AG08395 (cell line): ENCODE results near the gene CAB39L.
A peak's percentile ranks its signal among the peaks of the same experiment; 100 is the strongest.
"Not testable (repeated sequence)": the region's sequence is repeated elsewhere in the genome, so short reads cannot be mapped to it uniquely, and the experiment has no call there.

ENCODE experiments used
- DNase-seq: peaks from one replicate; pipeline ENCODE4 v3.0.0; 2012; ENCODE audit warnings: mixed read lengths, low spot score

Gene CAB39L

DNA sequence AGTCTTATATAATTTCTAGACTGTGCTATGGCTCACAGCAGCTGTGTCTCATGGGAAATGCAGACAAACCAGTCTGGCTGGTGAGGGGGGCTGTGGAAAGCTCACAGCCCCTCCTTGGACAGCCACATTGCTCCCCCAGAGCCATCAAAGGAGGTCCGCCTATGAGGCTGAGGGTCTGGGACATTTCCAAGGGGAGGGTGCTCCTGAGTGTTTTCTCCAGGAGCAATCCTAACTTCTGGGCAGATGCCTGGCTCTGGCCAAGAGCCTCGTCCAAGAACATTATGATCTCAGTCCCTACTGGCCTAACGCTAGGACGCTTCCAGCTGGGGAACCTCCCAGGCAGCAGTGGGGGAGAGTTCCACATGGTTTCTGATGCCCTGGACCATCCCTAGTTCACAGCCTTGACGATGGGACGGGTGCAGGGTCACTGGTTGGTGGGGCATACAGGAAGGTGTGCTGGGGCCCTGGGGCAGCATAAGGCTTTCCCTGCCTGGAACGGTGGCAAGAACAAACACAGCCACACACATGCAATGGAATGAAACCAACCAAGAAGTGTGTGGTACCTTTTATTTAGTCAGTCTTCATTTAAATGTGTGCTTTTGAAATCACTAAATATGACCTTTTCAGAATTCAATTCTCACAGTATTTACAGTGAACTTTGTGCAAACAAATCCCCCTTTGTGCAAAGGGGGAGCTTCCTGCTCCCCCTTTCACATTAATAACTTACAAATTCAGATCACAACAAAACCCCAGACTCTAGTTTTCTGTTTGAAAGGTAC is 135.6 kb downstream of the CAB39L start:
- DNase-seq, result peak; percentile 68

DNA sequence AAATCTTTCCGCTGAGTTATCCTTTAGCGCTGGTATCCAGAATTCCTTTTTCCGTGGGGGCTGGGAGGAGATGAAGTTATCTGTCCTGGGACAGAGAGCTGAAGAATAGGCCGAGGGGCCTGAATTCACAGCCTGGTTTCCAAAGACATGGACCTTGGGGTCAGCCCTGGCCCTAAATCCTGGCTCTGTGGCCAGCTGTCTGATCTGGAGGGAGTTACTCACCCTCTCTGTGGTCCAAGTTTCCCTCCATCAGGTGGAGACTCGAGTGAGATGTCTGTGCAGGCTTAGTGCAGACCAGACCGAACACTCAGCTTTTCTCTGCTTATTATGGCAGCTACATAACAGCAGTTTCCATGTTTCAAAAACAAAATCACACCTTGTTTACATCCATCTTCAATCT is 136.5 kb downstream of the CAB39L start:
- DNase-seq, result no peak

DNA sequence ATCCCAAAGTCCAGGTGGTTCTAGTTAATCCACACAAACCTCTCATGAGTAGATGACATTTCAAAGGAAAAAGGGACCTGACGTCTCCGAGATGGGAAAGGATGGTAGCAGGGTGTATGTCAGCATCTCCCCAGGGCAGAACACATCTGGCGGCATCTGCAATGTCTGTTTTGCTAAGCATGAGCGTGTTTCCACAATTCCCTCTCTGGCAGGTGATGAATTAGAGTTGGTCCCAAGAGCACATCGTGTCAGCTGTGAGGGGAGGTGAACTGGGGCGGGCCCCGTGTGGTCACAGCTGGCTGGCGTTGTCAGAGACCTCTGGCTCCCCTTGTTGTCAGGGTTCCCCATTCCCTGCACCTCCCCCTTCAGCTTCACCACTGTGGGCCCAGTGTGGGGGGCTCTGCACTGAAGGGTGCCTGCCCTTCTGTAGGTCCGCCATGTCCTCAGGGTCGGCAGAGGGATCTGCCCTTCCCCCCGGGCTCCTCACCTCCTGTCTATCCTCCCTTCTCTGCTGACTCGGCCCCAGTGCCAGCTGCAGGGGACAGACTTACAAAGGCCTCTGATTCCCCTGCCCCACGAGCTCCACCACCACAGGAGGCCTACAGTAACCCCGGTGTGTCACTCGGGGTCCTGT is 138.0 kb downstream of the CAB39L start:
- no peak for DNase-seq

DNA sequence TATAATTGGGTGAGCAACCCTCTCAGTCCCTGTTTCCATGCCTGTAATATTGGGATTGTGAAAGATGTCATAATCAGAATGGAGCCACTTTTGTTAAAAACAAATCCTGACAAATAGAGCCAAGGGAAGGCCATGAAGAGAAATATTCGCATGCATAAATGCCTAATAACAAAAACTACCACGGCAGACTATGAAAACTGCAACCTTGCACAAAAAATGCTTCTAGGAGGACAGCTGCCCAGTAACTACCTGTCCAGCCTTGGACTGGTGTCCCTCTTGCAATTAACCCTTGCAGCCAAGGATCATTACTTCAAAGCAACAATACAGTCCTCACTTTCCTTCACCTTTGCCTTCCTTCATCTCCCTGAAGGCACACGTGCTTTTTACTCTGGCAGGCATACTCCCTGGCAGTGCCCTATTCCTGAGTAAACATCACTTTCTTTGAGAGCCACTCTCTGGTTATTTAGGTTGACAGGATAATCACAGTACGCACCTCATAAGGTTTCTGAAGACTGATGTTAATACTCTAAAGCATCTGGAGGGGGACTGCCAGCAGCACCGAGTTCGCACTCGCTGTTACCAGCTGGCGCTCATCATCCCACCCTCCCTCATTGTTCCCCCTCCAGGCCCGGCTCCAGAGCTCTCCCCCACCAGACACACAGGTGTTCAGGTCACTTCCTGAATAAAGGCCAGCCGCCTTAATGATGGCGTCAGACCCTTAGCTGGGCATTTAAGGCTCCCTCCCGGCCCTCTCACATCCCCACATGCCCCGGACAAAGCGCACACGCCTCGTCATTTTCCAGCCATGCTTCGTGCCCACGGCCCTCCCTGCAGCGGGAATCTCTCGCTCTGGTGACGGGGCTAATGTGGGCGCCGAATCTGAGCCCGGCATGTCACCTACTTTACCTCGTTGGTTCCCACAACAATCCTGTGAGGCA is 138.8 kb downstream of the CAB39L start:
- DNase-seq, result no peak

DNA sequence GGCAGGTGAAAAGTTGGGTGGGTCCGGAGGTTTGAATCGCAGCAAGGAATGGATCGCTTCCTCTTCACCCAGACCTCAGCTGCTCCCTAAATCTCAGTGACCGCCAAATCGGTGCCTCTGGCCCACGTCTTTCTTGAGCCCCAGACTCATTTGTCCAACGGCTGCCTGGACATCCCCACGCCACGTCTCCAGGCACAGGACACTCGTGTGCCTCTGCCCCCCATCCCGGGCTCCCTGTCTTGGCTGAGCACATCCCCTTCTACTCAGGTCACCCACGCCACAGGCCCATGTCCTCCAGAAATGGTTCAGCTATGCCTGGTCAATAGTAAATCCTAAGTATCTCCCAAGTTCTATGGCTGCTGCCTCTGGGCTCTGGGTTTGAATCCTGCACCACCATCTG is 139.5 kb downstream of the CAB39L start:
- no peak for DNase-seq

DNA sequence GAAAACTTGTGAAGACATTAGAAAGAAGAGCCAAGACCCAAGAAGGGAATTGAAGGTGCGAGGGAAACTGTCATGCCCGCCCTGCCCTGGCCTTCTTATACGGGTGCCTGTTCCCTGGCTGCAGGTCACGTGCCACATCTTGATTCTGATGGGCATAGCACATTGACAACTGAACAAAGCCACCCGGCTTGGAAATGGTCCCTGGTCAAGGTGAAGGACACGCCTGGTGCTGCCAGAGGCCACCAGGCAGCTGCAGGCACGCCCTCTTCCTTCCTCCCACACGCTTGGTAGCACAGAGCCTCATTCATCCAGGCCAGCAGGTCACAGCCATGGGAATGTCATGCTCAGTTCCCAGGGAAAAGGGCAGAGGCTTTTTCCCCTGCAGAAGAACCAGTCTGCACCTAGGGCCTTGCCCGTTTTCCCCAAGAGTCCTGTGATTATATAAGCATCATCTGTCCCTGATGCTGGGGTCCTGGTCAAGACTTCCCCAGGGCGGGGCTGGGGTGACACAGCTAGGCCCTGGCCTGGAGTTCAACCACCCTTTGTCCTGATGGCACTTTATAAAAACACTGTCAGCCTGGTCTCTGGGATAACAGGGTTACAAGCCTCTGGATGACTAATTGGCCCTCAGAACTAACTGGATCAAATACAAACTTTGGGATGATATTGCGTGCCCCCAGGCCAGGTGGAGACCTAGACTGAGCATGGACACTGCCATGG is 140.2 kb downstream of the CAB39L start:
- no peak for DNase-seq

DNA sequence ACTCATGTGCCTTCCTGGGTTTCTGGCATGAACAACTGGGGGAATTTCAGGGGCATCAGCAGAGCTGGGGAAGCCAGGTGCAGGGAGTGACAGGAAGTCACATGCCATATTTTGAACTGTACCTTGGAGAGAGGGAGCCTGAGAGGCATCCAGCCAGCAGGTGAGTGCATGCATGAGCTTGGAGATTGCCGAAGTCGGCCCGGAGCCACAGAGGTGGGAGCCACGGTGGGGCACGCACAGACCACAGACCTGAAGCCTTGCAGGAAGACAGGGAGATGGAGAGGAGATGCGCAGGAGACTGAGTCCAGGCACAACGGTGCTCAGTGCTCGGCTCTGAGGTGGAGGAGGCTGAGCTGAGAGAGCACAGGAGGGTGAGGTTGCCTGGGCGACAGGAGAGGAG is 141.0 kb downstream of the CAB39L start:
- no peak for DNase-seq

DNA sequence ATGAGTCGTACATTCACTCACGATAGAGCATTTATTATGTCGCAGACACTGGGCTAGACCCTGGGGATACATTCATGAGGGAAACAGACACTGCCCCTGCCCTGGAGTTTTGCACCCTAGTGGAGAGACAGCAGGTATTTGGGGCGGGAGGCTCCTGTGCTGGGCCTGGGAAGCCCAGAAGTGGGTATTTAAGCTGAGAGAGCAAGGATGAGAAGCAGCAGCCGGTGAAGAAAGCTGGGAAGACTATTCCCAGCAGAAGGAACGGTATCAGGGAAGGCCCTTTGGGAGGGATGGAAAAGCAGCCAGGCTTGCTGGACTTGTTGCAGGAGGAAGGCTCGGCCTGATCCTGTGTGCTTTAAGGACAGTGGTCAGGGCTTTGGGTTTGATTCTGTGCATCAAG is 141.6 kb downstream of the CAB39L start:
- no peak for DNase-seq

DNA sequence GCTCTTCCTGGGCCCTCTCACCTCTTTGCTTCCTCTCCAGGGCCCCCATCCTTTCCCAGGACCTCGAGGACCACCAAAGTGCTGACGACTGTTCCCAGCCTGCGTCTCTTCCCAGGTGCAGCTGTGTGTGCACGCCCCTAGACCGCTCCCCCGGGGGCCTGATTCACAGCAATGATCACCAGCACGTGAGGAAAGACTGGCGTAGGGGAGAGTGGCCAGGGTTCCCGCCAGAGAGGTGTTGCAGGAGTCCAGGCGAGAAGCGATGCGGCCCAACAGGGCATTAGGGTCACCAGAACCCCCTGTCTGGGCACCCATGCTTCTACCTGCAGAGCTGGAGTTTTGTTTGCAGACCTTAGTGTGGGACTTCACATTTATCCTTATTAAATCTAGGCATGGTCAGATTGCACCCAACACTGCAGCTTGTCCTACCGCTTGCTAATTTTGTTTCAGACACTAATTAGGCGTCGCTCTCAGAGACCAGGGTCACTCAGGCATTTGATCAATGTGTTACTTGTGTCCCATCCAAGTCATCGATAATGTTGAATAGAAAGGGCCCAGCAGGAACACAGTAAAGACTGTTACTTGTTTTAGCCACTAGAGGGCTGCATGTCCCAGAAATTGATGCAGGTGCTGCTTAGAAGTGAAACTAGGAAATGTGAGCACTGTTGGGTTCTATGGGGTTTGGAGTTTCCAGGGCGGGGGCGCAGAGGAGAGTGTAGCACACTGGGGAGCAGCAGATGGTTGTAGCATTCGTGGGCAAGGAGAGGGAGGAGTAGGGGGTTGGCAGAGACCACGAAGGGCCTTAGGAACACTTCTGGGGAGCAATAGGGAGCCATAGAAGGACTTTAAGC is 142.9 kb downstream of the CAB39L start:
- DNase-seq, result peak; percentile 80

DNA sequence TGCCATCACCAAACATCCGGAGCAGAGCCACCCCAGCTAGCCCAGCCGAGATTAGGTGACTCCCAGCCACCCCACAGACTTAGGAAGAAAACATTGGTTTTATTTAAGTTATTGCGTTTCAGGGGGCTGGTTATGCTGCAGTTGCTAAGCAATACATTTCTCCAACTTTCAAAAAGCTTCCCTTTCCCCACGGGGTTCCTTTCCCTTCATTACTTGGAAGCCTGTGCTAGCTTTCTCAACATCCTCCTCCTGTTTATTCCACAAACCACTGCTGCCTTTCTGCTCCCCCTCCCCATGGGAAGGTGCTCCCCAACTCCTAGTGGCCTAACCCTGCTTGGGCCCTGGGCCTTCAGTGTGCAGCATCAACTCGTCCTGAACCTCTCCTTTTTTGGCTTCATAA is 143.6 kb downstream of the CAB39L start:
- no peak for DNase-seq

DNA sequence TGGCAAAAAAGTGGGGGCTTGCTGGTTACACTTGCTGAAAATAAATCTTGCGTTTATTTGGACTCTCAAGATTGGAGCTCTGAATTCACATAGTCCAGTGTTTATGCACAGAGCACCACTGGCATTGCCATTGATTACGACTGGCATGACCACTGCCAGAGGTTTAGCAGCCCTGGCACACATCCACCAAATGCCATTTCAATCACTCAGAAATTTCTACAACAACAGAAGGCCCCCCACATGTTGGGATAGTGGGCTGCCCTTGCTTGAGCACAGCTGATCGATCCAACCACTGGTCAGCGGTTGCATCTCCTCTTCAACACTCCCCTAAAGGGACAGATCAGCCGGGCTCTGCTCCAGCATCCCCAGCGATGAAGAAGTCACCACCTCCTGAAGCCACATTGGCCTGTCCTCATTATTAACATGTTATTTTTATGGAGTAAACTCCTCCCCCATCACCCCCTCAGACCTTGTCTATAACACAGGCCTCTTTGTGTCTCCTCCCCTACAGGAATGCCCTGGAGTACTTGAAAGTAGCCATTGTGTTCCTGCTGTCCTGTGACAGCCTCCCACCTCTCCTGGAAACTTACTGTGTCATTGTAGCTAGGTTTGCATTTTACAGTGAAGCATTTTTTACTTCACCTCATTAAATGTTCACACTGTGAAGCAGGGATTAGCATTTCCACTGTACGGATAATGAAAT is 144.8 kb downstream of the CAB39L start:
- no peak for DNase-seq

DNA sequence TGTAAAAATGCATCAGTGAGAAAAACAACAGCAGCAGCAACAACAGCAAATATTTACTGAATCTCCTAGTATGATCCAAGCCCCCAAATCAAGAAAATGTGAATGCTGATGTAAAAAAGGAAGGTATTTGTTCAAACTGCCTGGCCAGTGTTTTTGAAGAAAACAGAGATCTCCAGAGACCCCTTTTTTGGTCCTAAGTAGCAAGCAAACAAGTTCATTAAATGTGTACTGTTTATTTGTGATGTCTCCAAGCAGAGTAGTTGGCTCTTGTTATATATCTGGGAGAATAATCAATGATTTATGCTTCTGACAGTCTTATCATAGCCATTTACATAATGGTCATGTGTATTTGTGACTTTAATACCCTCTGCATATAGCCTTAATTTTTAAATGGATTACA is 145.4 kb downstream of the CAB39L start:
- no peak for DNase-seq

DNA sequence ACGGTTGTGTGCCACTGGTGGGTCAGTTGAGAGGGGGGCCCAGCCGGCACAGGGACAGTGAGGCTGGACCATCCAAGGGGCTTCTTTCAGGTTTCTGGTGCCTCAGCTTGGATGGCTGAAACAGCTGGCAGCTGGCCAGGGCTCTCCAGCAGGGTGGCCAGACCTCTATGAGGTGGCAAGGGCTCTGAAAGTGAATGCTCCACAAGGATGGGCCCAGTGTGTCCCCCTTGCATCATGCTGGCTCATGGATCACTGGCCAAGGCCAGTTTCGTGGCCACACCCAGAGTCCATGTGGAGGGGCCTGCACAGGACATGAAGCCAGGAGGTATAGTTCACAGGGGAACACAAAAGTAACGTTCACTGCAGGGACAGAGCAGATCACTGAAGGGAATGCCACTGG is 146.5 kb downstream of the CAB39L start:
- DNase-seq, result no peak

DNA sequence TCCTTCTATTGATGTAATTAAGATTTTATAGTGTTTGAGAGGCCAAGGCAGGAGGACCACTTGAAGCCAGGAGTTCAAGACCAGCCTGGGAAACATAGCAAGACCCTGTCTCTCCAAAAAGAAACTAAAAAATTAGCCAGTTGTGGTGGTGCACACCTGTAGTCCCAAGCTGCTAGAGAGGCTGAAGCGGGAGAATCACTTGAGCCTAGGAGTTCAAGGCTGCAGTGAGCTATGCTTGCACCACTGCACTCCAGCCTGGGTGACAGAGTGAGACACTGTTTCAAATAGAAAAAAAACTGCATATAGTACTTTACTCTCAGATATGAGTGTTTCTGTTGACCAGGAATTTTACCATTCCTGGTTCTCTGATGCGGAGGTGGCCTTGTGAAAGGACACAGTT is 147.2 kb downstream of the CAB39L start:
- DNase-seq, result no peak

DNA sequence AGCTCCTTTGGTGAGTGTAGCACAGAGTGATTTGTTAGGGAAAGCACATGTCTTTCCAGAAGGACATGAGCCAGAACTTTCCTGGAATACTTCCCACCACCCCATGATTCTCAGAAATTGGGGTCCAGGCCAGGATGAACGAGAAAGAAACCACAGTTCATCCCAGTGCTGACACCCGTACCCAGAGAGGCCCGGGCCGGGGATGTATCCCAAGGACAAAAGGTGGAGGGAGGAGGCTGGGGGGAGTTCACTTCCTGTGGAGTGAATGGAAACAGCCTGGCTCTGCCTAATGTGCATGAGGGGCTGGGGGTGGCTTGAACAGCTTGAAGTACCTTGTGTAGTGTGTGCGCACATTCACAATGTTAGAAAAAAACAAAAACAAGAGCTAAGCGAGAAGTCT is 148.6 kb downstream of the CAB39L start:
- DNase-seq, result no peak

DNA sequence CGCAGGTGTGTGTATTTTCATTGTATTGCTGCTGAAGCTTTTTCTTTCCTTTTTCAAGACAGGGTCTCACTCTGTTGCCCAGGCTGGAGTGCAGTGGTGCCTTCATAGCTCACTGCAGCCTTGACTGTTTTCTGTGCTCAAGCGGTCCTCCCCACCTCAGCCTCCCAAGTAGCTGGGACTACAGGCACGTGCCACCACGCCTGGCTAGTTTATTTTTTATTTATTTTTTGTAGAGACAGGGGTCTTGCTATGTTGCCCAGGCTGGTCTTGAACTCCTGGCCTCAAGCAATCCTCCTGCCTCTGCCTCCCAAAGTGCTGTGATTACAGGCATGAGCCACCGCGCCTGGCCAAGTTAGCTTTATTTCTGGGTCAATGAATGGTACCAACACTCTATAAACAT is 149.1 kb downstream of the CAB39L start:
- DNase-seq, result not testable (repeated sequence)

DNA sequence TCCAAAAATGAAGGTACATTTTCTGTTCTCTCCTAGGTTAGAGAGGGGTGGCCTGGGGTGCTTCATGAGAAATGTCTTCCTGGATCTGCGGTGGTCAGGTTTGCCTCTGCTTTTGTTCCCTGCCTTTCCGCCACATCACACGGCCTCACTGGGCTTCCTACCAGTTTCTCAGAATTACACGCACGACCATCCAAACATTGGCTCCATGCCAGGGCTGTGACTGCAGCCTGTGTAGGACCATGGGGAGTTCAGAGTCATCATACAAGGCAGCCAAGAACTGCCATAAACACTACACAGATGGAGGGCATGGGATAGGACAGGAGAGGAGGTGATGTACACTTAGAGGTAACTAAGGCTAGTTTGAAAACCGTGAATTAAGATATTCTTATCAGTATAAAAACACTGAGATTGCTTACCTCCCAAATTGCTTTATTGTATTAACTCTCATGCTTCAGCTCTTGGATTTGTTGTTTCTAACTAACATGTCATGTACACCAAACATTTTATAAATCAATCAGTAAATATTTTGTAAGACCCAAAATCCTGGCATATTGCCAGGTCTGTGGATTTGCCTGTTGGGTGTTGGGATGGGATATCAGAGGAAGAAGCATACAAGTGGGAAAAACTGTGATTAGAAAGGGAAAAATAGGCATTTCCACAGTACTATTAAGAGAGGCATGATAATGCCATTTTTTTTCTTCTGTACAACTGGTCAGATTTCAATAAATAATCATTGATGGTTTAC is 150.9 kb downstream of the CAB39L start:
- DNase-seq, result peak; percentile 10

DNA sequence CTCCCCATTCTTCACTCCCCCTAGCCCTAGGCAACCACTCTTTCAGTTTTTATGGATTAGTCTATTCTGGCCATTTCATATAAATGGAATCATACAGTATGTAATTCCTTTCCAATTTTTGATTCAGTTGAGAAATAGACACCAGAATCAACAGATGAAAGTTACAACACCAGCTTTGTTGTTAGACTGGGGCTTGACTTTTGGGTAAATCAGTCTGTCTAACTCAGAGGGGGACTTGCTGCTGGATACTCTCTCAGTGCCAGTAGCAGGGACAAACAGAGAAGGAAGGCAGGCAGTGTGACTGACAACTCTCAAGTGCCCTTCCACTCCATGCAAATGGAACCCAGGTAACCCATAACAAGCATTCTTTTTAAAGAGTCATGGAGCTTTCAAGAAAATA is 155.4 kb downstream of the CAB39L start:
- no peak for DNase-seq

DNA sequence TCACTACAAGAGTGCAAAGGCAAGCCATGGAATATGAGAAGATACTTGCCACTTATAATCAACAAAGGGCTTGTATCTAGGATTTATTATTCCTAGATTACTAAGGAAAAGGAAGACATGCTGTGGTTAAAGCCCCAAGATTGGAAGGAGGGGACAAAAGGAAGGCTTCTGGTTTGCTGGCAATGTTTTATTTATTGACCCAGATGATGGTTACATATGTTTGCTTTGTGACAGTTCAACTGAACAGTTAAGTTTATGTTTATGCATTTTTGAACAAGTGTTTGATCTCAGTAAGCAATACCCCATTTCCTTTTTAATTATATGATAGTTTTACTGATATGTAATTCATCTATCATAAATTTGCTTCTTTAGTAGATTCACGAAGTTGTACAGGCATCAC is 155.9 kb downstream of the CAB39L start:
- no peak for DNase-seq

DNA sequence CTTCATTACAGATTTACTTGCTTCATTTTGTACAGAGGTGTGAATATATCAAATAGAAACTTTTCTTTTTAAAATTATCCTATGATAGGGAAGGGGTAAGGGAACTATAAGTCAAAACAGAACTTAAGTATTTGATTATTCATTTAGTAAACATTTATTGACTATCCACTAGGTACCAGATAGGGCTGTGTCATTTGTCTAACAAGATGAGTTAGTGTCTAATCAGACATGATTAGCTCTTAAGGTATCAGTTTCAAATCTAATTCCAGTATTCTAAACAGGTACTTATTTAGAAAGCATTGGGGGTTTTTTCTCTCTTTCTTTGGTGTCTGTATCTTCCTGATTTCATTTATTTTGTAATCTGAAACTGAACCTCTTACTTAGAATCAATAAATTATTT is 164.0 kb downstream of the CAB39L start:
- DNase-seq, result no peak
